Mucosa of gallbladder (tissue), 1 donor: Measurements from ENCODE around the gene SMIM26. TPM values are rescaled to one million over a fixed set of nuclear protein-coding genes. Genes with fewer than 3 reads are reported as not detected.

Experiments
- DNase-seq: peaks from one replicate; pipeline ENCODE4 v3.0.0-alpha.2; 2020; ENCODE audit warnings: low spot score
- total RNA-seq: library from RNA; stranded (reverse); gene quantifications from one replicate; pipeline ENCODE4 v1.2.1, GENCODE V29; 2021
- donor health status: DM: no; HTN: no; CAD: no.

The SMIM26 gene
- total RNA-seq, 1 donor from 2014 or later: 65.2 TPM

- no peak for DNase-seq
These were observed 12.8 kb downstream of the SMIM26 start for GRCh38 chr20:18580012-18580411.

DNA sequence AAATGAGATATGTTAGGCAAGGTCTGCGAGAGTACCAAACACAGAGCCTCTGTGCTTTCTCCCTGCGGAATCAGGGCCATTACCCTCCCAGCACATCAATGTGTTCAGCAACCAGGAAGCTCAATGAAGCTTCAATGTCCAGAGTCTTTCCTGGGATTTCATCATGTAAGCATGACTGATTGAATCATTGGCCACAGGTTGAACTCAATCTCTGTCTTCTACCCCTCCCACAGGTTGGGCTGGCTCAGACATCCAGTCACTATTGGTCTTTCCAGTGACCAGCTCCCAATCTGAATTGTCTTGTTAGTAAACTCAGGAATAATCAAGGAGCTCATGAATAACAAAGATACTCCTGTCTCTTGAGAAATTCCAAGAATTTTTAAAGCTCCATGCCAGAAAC lies 17.9 kb downstream of the SMIM26 start:
- no peak for DNase-seq

DNA sequence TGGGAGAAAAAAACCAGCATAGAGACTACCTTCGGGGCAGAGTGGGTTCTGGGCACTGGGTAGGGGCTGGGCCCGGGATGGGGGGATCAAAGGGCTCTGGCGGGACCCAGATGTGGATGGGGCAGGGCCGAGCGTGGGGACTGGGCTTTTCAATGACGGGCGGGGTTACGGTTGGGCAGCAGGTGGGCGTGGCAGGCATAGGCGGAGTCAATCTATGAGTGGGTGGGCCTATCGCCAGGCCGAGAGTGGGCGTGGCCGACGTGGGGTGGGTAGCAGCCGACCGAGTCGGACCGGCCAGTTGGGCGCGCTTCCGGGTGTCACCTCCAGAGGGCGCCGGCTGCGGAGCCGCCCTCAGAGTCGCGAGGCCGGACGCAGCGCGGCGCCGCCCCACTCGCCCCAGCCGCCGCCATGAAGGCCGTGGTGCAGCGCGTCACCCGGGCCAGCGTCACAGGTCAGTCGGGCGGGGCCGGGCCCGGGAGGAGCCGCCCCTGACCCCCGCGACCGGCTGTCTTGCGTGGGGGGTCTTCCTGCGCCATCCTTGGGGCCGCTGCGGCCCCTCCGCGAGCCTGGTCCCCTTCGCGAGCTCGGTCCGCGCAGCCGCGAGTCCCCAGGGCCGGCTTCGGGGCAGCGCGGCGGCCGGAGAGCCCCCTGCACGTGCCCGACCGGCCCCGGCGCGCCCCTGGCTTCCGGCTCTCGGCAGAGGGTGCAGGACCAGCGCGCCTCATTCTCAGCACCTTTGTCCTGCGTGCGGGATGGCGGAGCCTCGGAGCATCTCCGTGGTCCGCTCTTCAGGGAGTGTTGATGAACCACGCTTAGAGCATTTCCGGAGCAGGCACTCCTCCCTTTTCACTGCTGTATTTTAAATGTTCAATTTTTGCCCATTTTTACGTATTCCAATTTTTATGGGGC lies 20.7 kb downstream of the SMIM26 start, which contains the start of gene DTD1:
Gene DTD1 (plus strand): TSS at position 390 of the 909 bp plus-strand sequence. CDS start 19 bp downstream, at position 409.
- DNase-seq: peak; percentile 90

DNA sequence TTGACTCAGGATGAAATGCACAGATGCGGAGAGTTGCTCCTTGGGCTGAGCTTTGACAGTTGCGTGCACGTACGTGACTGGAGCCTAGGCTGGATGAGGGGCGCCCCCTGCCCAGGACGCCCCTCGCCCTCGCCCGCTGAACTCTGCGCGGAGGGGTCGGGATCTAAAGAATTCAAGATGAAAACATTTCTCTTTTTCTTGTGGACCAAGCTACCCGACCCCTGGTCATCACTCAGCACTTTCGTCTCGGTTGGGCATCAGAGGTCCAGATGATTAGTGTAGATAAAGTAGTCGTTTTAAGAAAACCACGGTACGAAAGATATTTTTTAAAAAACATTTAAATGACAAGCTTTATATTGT lies 21.3 kb downstream of the SMIM26 start:
- DNase-seq: no peak

- DNase-seq: no peak
These were observed 22.9 kb downstream of the SMIM26 start for GRCh38 chr20:18589941-18590674.

GRCh38 chr20:18596270-18596669 lies 29.0 kb downstream of the SMIM26 start:
- DNase-seq: no peak

GRCh38 chr20:18609741-18610140 lies 42.5 kb downstream of the SMIM26 start:
- DNase-seq: no peak

DNA sequence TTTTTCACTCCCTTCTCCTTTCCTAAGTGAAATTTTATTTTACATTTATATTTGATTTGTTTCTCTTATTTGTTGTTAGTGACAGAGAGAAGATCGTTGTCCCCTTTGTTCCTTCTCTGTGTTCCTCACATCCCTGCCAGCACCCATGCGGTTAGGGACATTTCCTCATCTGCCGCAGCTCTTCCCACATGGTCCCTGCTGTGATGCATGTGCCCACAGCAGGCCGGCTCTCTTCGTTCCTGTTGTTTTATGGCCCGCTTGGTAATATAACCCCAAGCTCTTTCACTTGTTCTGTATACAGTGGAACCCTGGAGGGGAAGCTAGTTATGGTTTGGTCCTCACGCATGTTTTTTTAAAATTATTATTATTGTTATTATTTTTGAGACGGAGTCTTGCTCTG lies 44.3 kb downstream of the SMIM26 start:
- no peak for DNase-seq

DNA sequence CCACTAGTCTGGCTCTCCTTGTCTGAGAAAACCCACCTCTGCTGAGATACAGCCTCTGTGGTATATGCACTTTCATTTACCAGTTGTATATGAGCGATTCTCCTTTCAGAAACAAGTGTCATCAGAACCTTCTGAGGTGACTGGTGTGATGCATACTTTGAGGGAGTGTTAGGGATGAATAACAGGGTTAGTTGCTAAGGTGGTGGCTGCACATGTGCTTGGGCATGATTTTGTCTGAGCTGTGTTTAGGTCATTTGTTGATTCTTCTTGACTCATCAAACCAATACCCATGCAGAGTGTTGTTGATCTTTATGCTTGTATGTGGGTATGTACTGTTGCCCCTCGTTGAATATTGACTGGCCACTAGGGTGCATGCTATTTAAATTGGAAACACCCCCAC lies 46.3 kb downstream of the SMIM26 start:
- DNase-seq: no peak

- DNase-seq: no peak
These were observed 47.0 kb downstream of the SMIM26 start for GRCh38 chr20:18614244-18614643.

- DNase-seq: no peak
These were observed 47.9 kb downstream of the SMIM26 start for GRCh38 chr20:18615020-18615650.

Other genes starting within 250 kb of the SMIM26 start
- gene DZANK1, start 100.4 kb upstream of the SMIM26 start, total RNA-seq: 3.3 TPM
- gene POLR3F, start 100.0 kb upstream of the SMIM26 start, total RNA-seq: 6.2 TPM
- gene RBBP9, start 70.2 kb upstream of the SMIM26 start, total RNA-seq: 20.2 TPM
- gene SEC23B, start 59.5 kb upstream of the SMIM26 start, total RNA-seq: 69.3 TPM
- gene DTD1, start 20.6 kb downstream of the SMIM26 start, total RNA-seq: 12.2 TPM
- gene SCP2D1, start 246.4 kb downstream of the SMIM26 start, total RNA-seq: not detected